DOHH2 (cell line): ENCODE measurements around the gene ART4.

ENCODE experiments used
- EZH2phosphoT487 ChIP-seq: fragments of 200-600 bp; sonication (generic); IDR thresholded peaks from 2 replicates; pipeline ENCODE4 v1.6.1; 2017; ENCODE audit warnings: borderline replicate concordance, mild to moderate bottlenecking, antibody characterized with exemption, low read length, moderate library complexity, mixed read lengths
- TF ChIP-seq, protein P1 (sequence below): fragments of 200-600 bp; sonication (generic); IDR thresholded peaks from one replicate; pipeline ENCODE4 v1.5.1; 2014; ENCODE audit warnings: antibody characterized with exemption, mild to moderate bottlenecking, low read depth, low read length; ENCODE audit not compliant: poor library complexity, severe bottlenecking

DNA sequence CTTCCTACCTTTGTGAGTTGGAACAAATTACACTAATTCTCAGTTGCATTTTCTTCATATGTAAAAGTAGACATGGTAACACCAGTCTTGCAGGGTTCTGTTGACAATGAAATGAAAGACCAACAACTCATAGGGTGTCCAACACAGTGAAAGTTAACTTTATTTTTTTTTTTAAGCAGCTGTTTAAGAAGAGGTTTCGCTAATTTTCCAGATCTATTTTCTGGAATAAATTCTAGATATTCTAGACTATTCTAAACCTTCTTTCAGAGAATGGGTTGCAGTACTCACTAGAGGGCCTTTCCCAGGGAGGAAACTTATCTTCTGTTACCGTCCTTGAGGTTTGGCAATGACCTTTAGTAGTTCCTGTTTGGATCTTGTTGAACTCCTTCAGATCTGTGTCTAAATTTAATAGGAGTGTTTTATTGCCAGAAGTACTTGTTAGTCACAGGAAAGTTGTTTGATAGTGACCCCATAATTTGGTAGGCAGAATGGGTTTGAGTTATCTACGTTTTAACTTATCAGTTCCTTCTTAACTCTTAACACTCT is 2.8 kb upstream of the ART4 start:
- TF ChIP-seq, protein P1, sequence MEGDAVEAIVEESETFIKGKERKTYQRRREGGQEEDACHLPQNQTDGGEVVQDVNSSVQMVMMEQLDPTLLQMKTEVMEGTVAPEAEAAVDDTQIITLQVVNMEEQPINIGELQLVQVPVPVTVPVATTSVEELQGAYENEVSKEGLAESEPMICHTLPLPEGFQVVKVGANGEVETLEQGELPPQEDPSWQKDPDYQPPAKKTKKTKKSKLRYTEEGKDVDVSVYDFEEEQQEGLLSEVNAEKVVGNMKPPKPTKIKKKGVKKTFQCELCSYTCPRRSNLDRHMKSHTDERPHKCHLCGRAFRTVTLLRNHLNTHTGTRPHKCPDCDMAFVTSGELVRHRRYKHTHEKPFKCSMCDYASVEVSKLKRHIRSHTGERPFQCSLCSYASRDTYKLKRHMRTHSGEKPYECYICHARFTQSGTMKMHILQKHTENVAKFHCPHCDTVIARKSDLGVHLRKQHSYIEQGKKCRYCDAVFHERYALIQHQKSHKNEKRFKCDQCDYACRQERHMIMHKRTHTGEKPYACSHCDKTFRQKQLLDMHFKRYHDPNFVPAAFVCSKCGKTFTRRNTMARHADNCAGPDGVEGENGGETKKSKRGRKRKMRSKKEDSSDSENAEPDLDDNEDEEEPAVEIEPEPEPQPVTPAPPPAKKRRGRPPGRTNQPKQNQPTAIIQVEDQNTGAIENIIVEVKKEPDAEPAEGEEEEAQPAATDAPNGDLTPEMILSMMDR = no peak
- no peak for TF ChIP-seq EZH2phosphoT487
